K562 (cell line): ENCODE data around the gene CHRNA10. TPM values are rescaled to one million over a fixed set of nuclear protein-coding genes. Genes with fewer than 3 reads are reported as not detected.

Experiments used
- ATAC-seq: fragments of 200-7000 bp; cut with Tn5 transposase; 3 replicates; pipeline ENCODE4 v1.9.1; 2020; ENCODE audit warnings: moderate library complexity
- BruUV-seq: library from RNA; stranded (reverse); fragments of 400-500 nt; replicated peaks from 2 replicates; lab custom pipeline; 2021; lab: Mats Ljungman, UMichigan
- CTCF ChIA-PET: fragments of 300-600 bp; formaldehyde crosslinking; extraction: SDS; loops from one replicate; lab custom pipeline; 2021; ENCODE audit warnings: low intra/inter-chr PET ratio; lab: Yijun Ruan, JAX
- POLR2A ChIA-PET: fragments of 300-600, 350-650 bp; sonication (Branson Sonifier 250); formaldehyde crosslinking; extraction: SDS; loops from one replicate; lab custom pipeline; 2021; ENCODE audit warnings: antibody characterized with exemption, inconsistent platforms; lab: Yijun Ruan, JAX
- DNase-seq, 4 experiments: peaks; one replicate each; pipeline versions ENCODE4 v3.0.0 to v3.0.0-alpha.2; 2011 to 2018; ENCODE audit warnings: low spot score in 3 of 4, mixed read lengths in 3 of 4; ENCODE audit errors: extremely low read depth in 1 of 4
- FAIRE-seq: peaks from 2 replicates; lab custom pipeline; 2011; peaks lifted over from hg19 to GRCh38; lab: Jason Lieb, UNC
- H2AFZ ChIP-seq: 2 replicates; pipeline ENCODE4 v1.6.0; 2011; ENCODE audit warnings: low read depth, low read length, control low read depth, inconsistent platforms
- H3K27ac ChIP-seq: fragments of 200-600 bp; 3 replicates; pipeline ENCODE4 v1.8.0; 2011; ENCODE audit warnings: low read depth, mild to moderate bottlenecking, control low read depth, inconsistent platforms, low read length, moderate library complexity, mixed read lengths; ENCODE audit errors: extremely low read depth
- H3K27me3 ChIP-seq, 2 experiments: fragments of 300-600 bp in 1 of 2; 2 replicates in 1 of 2; 3 replicates in 1 of 2; pipeline versions ENCODE4 v1.6.0 to v1.8.0; 2011; ENCODE audit warnings: inconsistent platforms in 2 of 2, low read length in 2 of 2, mild to moderate bottlenecking in 1 of 2, mixed read lengths in 1 of 2, moderate library complexity in 1 of 2; ENCODE audit not compliant: control insufficient read depth in 2 of 2, insufficient read depth in 2 of 2
- H3K36me3 ChIP-seq: fragments of 300-600 bp; 3 replicates; pipeline ENCODE4 v1.8.0; 2011; ENCODE audit warnings: mild to moderate bottlenecking, low read length, inconsistent platforms; ENCODE audit not compliant: control insufficient read depth, insufficient read depth
- H3K4me1 ChIP-seq, 2 experiments: fragments of 200-600 bp in 1 of 2; replicated peaks in 1 of 2; 2 replicates in 1 of 2; 3 replicates in 1 of 2; pipeline versions ENCODE4 v1.5.1 to v1.8.0; 2011; ENCODE audit warnings: inconsistent platforms in 2 of 2, low read length in 2 of 2, mild to moderate bottlenecking in 1 of 2, mixed read lengths in 1 of 2, moderate library complexity in 1 of 2; ENCODE audit not compliant: control insufficient read depth in 2 of 2, insufficient read depth in 2 of 2
- H3K4me2 ChIP-seq: 2 replicates; pipeline ENCODE4 v1.6.1; 2011; ENCODE audit warnings: low read length, control low read depth, inconsistent platforms, mixed read lengths; ENCODE audit not compliant: insufficient read depth
- H3K4me3 ChIP-seq: fragments of 200-600 bp; sonication (generic), shearing (Covaris generic); 2 replicates; pipeline ENCODE4 v1.5.1; 2016; ENCODE audit warnings: control low read depth, inconsistent platforms
- H3K79me2 ChIP-seq: fragments of 200-600 bp; 3 replicates; pipeline ENCODE4 v1.8.0; 2011; ENCODE audit warnings: low read length, inconsistent platforms; ENCODE audit not compliant: control insufficient read depth, insufficient read depth
- H3K9ac ChIP-seq, 2 experiments: 2 replicates each; pipeline versions ENCODE4 v1.6.0 to v1.6.1; 2011; ENCODE audit warnings: low read depth in 2 of 2, low read length in 2 of 2, control low read depth in 1 of 2, inconsistent platforms in 1 of 2, mild to moderate bottlenecking in 1 of 2, mixed read lengths in 1 of 2; ENCODE audit not compliant: insufficient read depth in 1 of 2
- H3K9me1 ChIP-seq: one replicate; pipeline ENCODE4 v1.6.0; 2011; ENCODE audit warnings: inconsistent platforms, mild to moderate bottlenecking, low read length, moderate library complexity; ENCODE audit not compliant: control insufficient read depth, insufficient read depth
- H3K9me3 ChIP-seq: replicated peaks from 2 replicates; pipeline ENCODE4 v1.5.1; 2011; ENCODE audit warnings: low read depth, low read length, inconsistent platforms; ENCODE audit not compliant: control insufficient read depth, insufficient read depth
- H4K20me1 ChIP-seq: replicated peaks from 2 replicates; pipeline ENCODE4 v1.6.1; 2011; ENCODE audit warnings: low read length, inconsistent platforms, mixed read lengths; ENCODE audit not compliant: control insufficient read depth, insufficient read depth
- CTBP1 ChIP-seq: fragments of 450-650 bp; IDR thresholded peaks from 2 replicates; pipeline ENCODE4 v1.6.1; 2016; ENCODE audit warnings: borderline replicate concordance
- GTF2F1 ChIP-seq: IDR thresholded peaks from 2 replicates; pipeline ENCODE4 v1.6.1; 2011; ENCODE audit warnings: low read depth, low read length, improper control_type of control experiment
- MYBL2 ChIP-seq, 2 experiments: fragments of 450-650 bp in 1 of 2; sonication (generic) in 1 of 2; formaldehyde crosslinking in 1 of 2; IDR thresholded peaks; 2 replicates each; pipeline versions ENCODE4 v1.6.1 to v1.8.1; 2017 to 2022; ENCODE audit warnings: borderline replicate concordance in 1 of 2, inconsistent platforms in 1 of 2, low read depth in 1 of 2, mild to moderate bottlenecking in 1 of 2, missing genetic modification reagents in 1 of 2, moderate library complexity in 1 of 2
- PHF8 ChIP-seq: fragments of 200-600 bp; sonication (generic); IDR thresholded peaks from 2 replicates; pipeline ENCODE4 v1.6.1; 2012; ENCODE audit warnings: mixed run types, mild to moderate bottlenecking, inconsistent platforms, low read length, moderate library complexity, borderline replicate concordance
- RBM17 ChIP-seq: fragments of 200-400 bp; formaldehyde crosslinking; IDR thresholded peaks from 2 replicates; pipeline ENCODE4 v1.6.1; 2017; ENCODE audit warnings: low read depth, mild to moderate bottlenecking, low read length, borderline replicate concordance
- SAFB2 ChIP-seq: fragments of 200-400 bp; formaldehyde crosslinking; IDR thresholded peaks from 2 replicates; pipeline ENCODE4 v1.6.1; 2018; ENCODE audit warnings: borderline replicate concordance, low read length, low read depth, moderate library complexity; ENCODE audit not compliant: severe bottlenecking
- SMARCB1 ChIP-seq: IDR thresholded peaks from 2 replicates; pipeline ENCODE4 v1.6.1; 2011; ENCODE audit warnings: improper control_type of control experiment, low read depth; ENCODE audit not compliant: insufficient read length
- SRSF3 ChIP-seq: fragments of 200-400 bp; formaldehyde crosslinking; IDR thresholded peaks from 2 replicates; pipeline ENCODE4 v1.6.1; 2016; ENCODE audit warnings: mild to moderate bottlenecking, low read length, moderate library complexity; ENCODE audit not compliant: insufficient read depth
- THRAP3 ChIP-seq: fragments of 450-650 bp; IDR thresholded peaks from 2 replicates; pipeline ENCODE4 v1.6.1; 2016; ENCODE audit warnings: mild to moderate bottlenecking, inconsistent platforms, borderline replicate concordance
- WGBS: fragments of 100-300 bp; shearing (Covaris generic); methylation state at CpG from one replicate; pipeline ENCODE4 v1.1.6; 2016; ENCODE audit warnings: low coverage, mixed read lengths; ENCODE audit not compliant: insufficient coverage; ENCODE audit errors: missing lambda C conversion rate; 5-methylcytosine and 5-hydroxymethylcytosine counted together
- in situ Hi-C: fragments of 300-500 bp; cut with MboI; formaldehyde crosslinking; loops from 4 replicates; pipeline ENCODE4 v1.15.0; 2018; ENCODE audit warnings: inconsistent platforms, mixed read lengths
- intact Hi-C: fragments of 100-400 bp; cut with micrococcal nuclease; formaldehyde crosslinking; loops from 2 replicates; pipeline ENCODE4 v1.14.2; 2022
- polyA plus RNA-seq, 8 experiments: library from polyadenylated mRNA; depleted of rRNA in 4 of 8; stranded (reverse) in 5 of 8; unstranded in 3 of 8; fragments of >200 nt; fragmentation: Nextera tagmentation in 2 of 8; fragmentation: Illumina TruSeq in 1 of 8; extraction: Ambion mirVana in 2 of 8; extraction: Trizol in 1 of 8; gene quantifications; 2 replicates each; pipeline versions ENCODE4 v1.2.1 to v1.2.3, GENCODE V29; 2011 to 2014; ENCODE audit warnings: inconsistent platforms in 1 of 8, missing spikeins in 1 of 8
- total RNA-seq, 7 experiments: library from RNA; depleted of rRNA in 6 of 7; stranded (reverse); fragments of >200 nt in 6 of 7; fragmentation: Illumina TruSeq in 2 of 7; extraction: Trizol in 2 of 7; gene quantifications; 2 replicates each; pipeline versions ENCODE4 v1.2.1 to v1.2.3, GENCODE V29; 2011 to 2021; ENCODE audit warnings: low replicate concordance in 1 of 7
- TF ChIP-seq, protein P1 (sequence below): fragments of 250-450 bp; sonication (Bioruptor Pico); IDR thresholded peaks from 2 replicates; pipeline ENCODE4 v1.8.0; 2021; ENCODE audit warnings: mild to moderate bottlenecking, moderate library complexity

Gene CHRNA10
- total and polyA plus RNA-seq, 9 of the 15 experiments (the other 6 are each of a cell fraction or from before 2014, with no cell fraction given), result 0.35 to 1.9 (median 0.81) TPM

DNA sequence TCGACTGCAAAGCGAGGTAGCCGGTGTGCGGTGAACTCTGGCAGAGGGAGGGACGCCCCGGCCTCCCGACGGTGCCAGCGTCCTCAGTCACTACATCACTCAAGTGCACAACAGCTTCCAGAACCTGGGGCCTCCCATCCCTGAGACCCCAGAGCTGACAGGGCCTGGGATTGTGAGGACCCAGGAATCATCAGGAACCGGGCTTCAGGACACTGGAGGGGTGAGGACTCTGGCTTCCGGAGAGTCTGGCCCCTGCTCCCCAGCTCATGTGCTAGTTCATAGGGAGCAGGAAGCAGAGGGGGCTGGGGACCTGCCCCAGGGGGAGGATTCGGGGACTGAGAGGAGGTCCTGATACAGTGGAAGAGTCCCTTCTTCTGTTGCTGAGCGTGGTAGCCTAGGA, 34.0 kb downstream of the CHRNA10 start:
- no peak overlapping the region for H3K4me3 ChIP-seq
- H3K9ac ChIP-seq, result no peak overlapping the region; a peak in 1 of 4 replicates
- peaks cover 0 to 10% of the 10 kb centered on the region in 2 experiments; a peak in 2 of 5 replicates for H3K4me1 ChIP-seq
- no peaks in the 10 kb centered on the region for H3K79me2 ChIP-seq
- H3K9me1 ChIP-seq, result no peaks in the 10 kb centered on the region
- H3K27ac ChIP-seq, result no peak overlapping the region
- DNase-seq (no peak), FAIRE-seq (no peak), ATAC-seq (no peak)
- CTCF ChIA-PET, result no interaction called here
- H4K20me1 ChIP-seq, result no peaks in the 10 kb centered on the region; the same call in 1 of the 2 replicates
- no TSS peak for BruUV-seq
- H3K27me3 ChIP-seq, result peaks cover 25 to 63% of the 10 kb centered on the region in 2 experiments
- 11% methylated on average over 11 of the region's 13 CpGs for WGBS
- H3K4me2 ChIP-seq, result no peak overlapping the region
- no peak overlapping the region for H2AFZ ChIP-seq
- no peaks in the 10 kb centered on the region for H3K36me3 ChIP-seq
- intact Hi-C loops (no loop called here), in situ Hi-C loops (no loop called here)
- TF ChIP-seq SMARCB1 (no peak), MYBL2 (IDR thresholded peaks at IDR 0.05; ENCODE audit: low read depth) (no peak), MYBL2 (CRISPR knock-in tag; IDR thresholded peaks at IDR 0.05; ENCODE audit: borderline replicate concordance) (no peak), CTBP1 (no peak), SAFB2 (no peak), THRAP3 (no peak), GTF2F1 (no peak), RBM17 (no peak), PHF8 (no peak), SRSF3 (no peak)
- TF ChIP-seq, protein P1, sequence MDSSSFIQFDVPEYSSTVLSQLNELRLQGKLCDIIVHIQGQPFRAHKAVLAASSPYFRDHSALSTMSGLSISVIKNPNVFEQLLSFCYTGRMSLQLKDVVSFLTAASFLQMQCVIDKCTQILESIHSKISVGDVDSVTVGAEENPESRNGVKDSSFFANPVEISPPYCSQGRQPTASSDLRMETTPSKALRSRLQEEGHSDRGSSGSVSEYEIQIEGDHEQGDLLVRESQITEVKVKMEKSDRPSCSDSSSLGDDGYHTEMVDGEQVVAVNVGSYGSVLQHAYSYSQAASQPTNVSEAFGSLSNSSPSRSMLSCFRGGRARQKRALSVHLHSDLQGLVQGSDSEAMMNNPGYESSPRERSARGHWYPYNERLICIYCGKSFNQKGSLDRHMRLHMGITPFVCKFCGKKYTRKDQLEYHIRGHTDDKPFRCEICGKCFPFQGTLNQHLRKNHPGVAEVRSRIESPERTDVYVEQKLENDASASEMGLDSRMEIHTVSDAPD (CRISPR knock-in tag), result no peak
- H3K9me3 ChIP-seq, result no peaks in the 10 kb centered on the region
- POLR2A ChIA-PET, result interaction anchor here (0.6 to 1.5 kb wide), 2 partner anchors 27 to 407 kb away, joined by 3 to 5 read pairs; no protein-coding TSS in a partner anchor
